ENCODE data around the gene PRKAG1.

Gene PRKAG1

GRCh38 chr12:48978741-48979601, 39.6 kb downstream of the PRKAG1 start:
- H3K4me3 ChIP-seq (ENCODE audit: control insufficient read depth, low read depth, low read length) = no peak overlapping the region
- no peak for DNase-seq (ENCODE audit: low read depth)
- TF ChIP-seq, protein P1, sequence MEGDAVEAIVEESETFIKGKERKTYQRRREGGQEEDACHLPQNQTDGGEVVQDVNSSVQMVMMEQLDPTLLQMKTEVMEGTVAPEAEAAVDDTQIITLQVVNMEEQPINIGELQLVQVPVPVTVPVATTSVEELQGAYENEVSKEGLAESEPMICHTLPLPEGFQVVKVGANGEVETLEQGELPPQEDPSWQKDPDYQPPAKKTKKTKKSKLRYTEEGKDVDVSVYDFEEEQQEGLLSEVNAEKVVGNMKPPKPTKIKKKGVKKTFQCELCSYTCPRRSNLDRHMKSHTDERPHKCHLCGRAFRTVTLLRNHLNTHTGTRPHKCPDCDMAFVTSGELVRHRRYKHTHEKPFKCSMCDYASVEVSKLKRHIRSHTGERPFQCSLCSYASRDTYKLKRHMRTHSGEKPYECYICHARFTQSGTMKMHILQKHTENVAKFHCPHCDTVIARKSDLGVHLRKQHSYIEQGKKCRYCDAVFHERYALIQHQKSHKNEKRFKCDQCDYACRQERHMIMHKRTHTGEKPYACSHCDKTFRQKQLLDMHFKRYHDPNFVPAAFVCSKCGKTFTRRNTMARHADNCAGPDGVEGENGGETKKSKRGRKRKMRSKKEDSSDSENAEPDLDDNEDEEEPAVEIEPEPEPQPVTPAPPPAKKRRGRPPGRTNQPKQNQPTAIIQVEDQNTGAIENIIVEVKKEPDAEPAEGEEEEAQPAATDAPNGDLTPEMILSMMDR (conservative IDR thresholded peaks at IDR 0.05; ENCODE audit: control insufficient read depth, insufficient read depth, low read depth, low read length) = no peak

- TF ChIP-seq, protein P1 (conservative IDR thresholded peaks at IDR 0.05; ENCODE audit: control insufficient read depth, insufficient read depth, low read depth, low read length) = no peak
- H3K4me3 ChIP-seq (ENCODE audit: control insufficient read depth, low read depth, low read length) = no peak within 1 kb of the TSS
- no peak for DNase-seq (ENCODE audit: low read depth)
These were observed 40.3 kb downstream of the PRKAG1 start, which contains the start of gene WNT1 for GRCh38 chr12:48978291-48978740. TSS of gene WNT1 (plus strand) at chr12:48978322. CDS start at chr12:48978651, 329 bp downstream.

DNA sequence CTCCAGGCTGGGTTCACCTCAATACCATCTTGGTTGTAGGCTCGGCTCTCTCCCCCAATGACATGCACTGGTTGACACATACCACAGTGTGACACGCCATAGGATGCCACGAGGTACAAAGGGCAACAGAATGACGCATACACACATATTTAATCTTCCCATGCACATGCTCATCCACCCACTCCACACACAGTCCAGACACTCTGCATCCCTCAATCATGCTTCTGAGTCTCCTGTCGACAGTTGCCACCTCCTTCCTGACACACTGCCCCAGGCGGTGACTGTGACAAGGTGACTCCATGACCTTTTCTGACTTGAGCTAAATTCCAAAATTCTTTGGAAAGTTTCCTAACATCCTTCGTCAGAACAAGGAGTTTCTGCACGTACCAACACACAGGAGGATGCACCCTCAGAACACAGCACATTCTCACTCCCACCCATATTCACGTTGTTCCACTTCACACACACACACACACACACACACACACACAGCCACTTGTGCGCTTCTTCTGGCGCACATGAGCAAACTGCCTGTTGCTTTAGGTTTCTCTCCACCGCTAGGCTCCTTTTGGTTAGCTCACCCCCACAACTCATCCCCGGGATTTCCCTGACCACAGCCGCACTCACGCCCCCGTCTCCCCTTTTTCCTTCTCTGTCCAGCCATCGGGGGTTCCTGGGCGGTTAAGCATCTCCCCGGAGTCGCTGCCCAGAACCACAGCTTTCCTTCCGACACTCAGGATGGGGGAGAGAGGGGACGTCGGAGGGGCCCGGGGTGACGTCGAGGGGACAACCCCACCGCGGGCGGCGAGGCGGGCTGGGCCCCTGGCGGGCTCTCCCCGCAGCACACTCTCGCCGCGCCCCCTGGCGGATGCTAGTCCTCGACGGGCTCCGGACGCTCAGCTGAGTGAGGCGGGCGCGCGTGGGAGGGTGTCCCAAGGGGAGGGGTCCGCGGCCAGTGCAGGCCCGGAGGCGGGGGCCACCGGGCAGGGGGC, 41.0 kb downstream of the PRKAG1 start:
- H3K4me3 ChIP-seq (ENCODE audit: control insufficient read depth, low read depth, low read length) = no peak overlapping the region

GRCh38 chr12:48973941-48974673, 44.5 kb downstream of the PRKAG1 start:
- peak; percentile 44 for DNase-seq (ENCODE audit: low read depth)
- TF ChIP-seq, protein P1 (conservative IDR thresholded peaks at IDR 0.05; ENCODE audit: control insufficient read depth, insufficient read depth, low read depth, low read length) = peak; percentile 53
- no peak overlapping the region for H3K4me3 ChIP-seq (ENCODE audit: control insufficient read depth, low read depth, low read length)

More for the DNA sequence above, 41.0 kb downstream of the PRKAG1 start:
- TF ChIP-seq, protein P1 (conservative IDR thresholded peaks at IDR 0.05; ENCODE audit: control insufficient read depth, insufficient read depth, low read depth, low read length) = peak; percentile 40
- peak; percentile 65 for DNase-seq (ENCODE audit: low read depth)

- H3K4me3 ChIP-seq (ENCODE audit: control insufficient read depth, low read depth, low read length) = no peak overlapping the region
- peak; percentile 32 for DNase-seq (ENCODE audit: low read depth)
- TF ChIP-seq, protein P1 (conservative IDR thresholded peaks at IDR 0.05; ENCODE audit: control insufficient read depth, insufficient read depth, low read depth, low read length) = no peak
These were observed 45.0 kb downstream of the PRKAG1 start for GRCh38 chr12:48973531-48973930.
